Activated CD4-positive, alpha-beta T cell treated with anti-CD3 and anti-CD28 coated beads for 48 hours (primary cell): ENCODE results near the gene TMEM94.
A peak's percentile ranks its signal among the peaks of the same experiment; 100 is the strongest.

Experiments used
- DNase-seq: peaks from one replicate; pipeline ENCODE4 v3.0.0-alpha.2; 2020

The TMEM94 gene

DNA sequence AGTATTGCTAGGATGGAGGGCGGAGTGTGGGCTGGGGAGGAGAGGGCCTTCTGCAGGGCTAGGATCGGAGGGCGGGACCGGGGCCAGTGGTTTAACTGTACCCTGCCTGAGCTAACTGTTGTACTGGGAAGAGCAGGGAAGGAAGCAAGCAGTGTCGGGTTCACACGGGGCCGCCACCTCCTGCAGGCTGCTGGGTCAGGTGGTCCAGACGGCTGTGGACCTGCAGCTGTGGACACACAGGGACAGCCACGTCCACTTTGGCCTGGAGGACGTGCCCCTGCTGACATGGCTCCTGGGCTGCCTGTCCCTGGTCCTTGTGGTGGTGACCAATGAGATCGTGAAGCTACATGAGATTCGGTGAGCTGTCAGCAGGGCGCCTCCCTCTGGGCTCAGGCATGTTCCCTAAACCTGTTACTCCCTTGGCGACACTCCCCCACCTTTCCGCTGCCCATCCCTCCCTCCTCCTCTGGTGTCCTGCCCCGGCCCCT lies 42.3 kb downstream of the TMEM94 start:
- DNase-seq, result no peak

- no peak for DNase-seq
These were observed 43.0 kb downstream of the TMEM94 start for GRCh38 chr17:75499313-75500022.

DNA sequence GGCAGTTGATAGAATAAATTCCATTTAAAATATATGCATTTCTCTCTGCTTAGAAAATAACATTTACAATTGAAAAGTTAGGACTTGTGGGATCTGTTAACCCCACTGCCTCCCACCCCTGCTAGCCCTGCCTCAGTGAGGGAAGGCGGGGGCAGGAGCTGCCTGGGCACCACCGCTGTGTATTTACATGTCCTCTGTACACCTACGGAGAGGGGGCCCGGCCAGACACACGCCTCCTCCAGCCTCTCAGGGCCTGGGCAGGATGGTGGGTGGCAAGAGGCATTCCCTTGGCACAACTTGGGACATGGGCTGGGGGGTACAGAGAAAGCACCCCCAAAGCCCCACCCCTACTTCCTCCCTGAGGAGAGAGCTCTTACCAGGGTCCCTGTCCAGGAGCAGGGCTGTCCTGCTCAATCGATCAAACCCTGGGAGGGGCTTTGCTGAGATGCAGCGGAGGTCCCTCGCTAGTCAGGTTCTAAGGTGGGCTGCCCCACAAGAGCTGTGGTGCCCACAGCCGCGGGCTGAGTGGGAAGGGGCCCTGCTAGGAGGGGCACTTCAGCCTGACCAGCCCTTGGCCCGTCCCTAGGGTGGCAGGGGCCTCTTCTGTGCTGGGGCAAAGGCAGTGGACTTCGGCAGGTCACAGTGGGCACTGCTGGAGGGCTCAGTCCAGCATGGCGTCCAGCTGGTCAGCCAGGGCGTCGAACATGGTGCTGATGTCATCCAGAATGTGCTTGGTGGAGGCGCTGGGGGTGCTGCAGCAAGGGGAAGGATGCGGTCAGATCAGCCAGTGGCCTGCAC lies 44.2 kb downstream of the TMEM94 start:
- DNase-seq, result no peak

- DNase-seq, result no peak
These were observed 45.1 kb downstream of the TMEM94 start for GRCh38 chr17:75501378-75502071.

DNA sequence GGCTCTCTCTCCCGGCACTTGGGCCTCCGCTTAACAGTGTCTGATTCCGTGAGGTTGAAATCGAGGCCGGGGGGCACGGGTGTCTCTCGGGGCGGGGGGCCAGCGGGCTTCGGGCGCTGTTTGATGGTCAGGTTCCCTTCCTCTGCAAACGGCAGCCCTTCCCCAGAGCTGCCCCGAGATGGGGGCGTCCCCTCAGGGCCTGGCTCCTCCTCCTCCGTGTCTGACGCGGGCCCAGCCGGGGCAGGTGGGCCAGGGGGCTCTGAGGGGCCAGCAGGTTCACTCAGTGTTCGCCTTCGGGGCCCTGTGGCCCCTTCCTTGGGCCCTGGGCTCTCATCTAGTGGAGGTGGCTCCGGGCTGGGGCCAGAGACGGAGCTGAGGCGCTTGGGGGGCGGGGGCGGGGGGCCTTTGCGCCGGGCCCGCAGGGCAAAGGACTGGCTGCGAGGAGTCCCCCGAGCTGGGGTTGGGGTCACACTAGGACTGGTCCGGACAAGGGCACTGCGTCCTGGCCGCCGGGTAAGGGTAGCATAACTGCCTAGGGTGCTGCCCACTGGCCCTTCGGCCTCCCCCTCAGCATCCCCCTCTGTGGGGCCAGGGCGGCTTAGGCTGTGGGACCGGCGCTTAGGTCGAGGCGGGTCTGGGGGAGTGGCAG lies 45.8 kb downstream of the TMEM94 start:
- DNase-seq, result no peak

- no peak for DNase-seq
These were observed 46.4 kb downstream of the TMEM94 start for GRCh38 chr17:75502721-75503329.

DNA sequence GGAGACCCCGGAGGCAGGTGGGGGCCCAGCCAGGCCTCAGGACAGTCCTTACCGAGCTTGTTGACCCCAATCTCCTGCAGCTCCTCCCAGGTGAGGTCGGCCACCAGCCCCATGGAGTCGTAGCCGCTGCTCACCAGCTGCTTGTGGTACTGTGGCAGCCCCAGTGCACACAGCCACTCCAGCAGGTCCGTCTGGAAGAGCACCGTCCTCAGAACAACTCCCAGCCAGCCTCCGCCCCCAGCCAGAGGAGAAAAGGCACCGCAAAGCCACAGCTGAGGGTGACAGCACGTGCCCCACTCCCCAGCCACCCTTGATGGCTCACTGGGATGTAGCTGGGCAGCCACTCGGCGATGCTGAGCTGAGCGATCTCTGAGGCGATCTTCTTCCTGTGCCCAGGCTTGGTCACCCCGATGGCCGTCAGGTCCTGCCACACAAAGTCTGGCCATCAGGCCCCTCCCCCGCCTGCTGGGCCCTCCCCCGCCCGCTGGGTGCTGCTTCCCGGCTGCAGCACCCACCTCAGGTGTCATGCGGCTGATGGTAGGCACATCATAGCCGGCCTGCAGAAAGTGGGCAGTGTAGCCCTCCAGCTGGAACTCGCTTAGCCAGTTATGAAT lies 47.0 kb downstream of the TMEM94 start:
- no peak for DNase-seq

GRCh38 chr17:75503976-75504346 lies 47.5 kb downstream of the TMEM94 start:
- DNase-seq, result no peak

DNA sequence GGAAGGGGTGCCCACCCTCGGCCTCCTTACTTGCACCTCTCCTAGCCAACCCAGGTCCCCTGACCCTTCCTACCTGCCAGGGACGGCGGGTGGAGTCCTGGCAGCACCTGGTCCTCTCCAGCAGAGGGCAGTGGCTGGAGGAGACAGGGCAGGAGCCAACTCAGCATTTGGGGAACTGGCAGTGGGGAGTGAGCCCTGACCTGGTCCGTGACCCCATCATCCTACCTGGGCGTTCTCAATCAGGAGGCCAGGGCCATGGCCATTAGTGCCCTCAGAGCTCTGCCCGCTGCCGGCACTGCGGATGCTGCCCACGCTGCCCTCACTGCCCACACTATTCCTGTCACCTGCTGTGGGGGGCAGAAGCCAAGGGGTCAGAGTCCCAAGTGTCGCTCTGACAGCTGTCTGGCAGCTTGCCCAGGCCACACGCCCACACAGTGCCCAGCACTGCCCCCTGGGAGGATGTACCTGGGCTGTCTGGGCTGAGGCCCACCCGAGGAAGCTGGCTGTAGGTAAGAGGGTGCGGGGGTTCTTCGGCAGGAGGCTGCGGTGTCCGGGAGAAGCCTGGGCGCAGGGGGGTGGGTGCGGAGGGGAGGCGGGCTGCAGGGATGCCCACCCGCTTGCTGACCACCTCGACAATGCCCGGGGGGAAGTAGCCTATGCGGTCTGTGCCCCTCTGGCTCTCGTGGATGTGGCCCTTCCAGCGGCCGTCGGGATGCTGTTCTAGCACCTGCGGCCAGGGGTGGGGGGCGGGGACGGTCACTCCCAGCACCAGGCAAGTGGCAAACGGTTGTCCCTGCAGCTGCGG lies 48.1 kb downstream of the TMEM94 start:
- peak; percentile 41 for DNase-seq

- no peak for DNase-seq
These were observed 48.6 kb downstream of the TMEM94 start for GRCh38 chr17:75505152-75505409.

- DNase-seq, result no peak
These were observed 49.2 kb downstream of the TMEM94 start for GRCh38 chr17:75505640-75506039.

DNA sequence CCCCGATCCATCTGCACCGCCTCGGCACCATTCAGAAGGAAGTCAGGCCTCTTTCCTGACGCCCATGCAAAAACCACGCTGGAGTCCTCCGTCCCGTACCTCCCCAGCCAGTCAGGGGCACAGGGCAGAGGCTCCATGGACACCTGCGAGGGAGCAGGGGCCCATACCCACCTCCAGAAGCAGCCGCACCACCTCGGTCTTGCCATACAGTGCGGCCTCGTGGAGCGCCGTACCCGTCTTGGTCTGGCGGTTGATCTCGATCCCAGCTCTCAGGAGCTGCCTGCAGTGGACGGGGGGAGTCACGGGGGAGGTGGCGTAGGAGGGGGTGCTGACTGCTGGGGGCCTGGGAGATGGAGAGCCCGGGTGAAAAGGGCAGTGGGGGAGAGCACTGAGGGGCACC lies 49.7 kb downstream of the TMEM94 start:
- DNase-seq, result no peak

DNA sequence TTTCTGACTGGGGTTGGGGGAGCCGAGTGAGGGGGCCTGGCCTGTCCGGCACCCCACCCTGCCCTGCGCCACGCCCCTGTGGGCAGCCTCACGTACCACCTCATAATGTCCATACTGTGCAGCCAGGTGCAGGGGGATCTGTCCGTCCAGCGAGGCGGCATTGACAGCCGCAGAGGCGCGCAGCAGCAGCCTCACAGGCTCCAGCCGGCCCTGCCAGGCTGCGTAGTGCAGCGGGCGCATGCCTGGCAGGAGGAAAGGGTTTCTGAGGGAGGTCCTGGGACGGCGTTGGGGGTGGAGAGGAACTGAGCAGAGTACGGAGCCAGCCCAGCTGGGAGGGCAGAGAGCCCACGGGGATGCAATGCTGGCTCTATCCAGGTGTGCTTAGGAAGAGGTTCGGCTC lies 50.5 kb downstream of the TMEM94 start:
- no peak for DNase-seq

- DNase-seq, result no peak
These were observed 51.6 kb downstream of the TMEM94 start for GRCh38 chr17:75507733-75508719.

- DNase-seq, result no peak
These were observed 52.5 kb downstream of the TMEM94 start for GRCh38 chr17:75508931-75509361.

DNA sequence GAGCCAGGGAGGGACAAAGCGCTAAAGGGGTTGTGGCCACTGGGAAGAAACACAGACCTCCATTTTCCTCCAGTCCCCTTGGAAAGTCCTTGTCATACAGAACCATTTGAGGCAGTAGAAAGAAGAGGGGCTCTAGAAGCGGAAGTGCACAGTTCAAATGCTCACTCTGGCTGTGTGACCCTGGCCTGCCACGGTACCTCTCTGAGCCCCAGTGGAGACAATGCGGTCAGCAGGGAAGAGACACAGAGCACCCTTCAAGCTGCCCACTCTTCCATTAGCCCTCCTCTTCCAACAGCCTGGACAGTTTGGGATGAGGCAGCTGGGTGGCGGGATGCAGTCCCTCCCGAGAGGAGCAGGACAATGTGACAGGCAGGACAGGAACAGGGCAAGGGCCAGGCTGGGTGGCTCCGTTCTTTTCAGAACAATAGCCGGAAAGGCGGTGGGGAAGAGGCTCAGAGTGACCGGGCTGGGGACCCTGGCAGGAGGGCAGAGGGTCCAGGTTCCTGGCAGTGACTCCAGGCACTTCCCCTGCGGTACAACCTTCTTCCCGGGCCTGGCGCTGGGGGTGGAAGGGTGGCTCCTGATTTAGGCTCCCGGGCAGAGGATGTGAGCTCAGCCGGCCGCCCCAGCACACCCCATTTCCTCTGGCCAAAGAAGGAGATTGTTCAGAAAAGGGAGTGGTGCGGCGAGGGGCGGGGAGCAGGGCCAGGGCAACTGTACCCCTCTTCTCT lies 53.3 kb downstream of the TMEM94 start:
- no peak for DNase-seq

GRCh38 chr17:75511270-75511609 lies 54.8 kb downstream of the TMEM94 start:
- DNase-seq, result no peak

- no peak for DNase-seq
These were observed 55.5 kb downstream of the TMEM94 start for GRCh38 chr17:75511610-75512575.
